ENCODE data around the gene TNFAIP8L1.
"Not testable (repeated sequence)": the region's sequence is repeated elsewhere in the genome, so short reads cannot be mapped to it uniquely, and the experiment has no call there.

DNA sequence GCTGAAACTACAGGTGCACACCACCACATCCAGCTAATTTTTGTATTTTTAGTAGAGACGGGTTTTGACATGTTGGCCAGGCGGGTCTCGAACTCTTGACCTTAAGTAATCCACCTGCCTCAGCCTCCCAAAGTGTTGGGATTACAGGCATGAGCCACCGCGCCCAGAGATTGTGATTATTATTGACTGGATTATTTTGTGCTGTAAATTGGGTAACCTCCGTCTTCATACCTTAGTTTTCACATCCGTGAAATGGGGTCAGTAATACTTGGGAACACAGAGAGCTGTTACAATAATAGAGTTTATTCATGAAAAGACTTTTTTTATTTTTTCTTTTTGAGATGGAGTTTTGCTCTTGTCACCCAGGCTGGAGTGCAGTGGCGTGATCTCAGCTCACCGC lies 44.2 kb upstream of the TNFAIP8L1 start:
- TF ChIP-seq, protein P1, sequence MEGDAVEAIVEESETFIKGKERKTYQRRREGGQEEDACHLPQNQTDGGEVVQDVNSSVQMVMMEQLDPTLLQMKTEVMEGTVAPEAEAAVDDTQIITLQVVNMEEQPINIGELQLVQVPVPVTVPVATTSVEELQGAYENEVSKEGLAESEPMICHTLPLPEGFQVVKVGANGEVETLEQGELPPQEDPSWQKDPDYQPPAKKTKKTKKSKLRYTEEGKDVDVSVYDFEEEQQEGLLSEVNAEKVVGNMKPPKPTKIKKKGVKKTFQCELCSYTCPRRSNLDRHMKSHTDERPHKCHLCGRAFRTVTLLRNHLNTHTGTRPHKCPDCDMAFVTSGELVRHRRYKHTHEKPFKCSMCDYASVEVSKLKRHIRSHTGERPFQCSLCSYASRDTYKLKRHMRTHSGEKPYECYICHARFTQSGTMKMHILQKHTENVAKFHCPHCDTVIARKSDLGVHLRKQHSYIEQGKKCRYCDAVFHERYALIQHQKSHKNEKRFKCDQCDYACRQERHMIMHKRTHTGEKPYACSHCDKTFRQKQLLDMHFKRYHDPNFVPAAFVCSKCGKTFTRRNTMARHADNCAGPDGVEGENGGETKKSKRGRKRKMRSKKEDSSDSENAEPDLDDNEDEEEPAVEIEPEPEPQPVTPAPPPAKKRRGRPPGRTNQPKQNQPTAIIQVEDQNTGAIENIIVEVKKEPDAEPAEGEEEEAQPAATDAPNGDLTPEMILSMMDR (IDR thresholded peaks at IDR 0.05), result not testable (repeated sequence)
- not testable (repeated sequence) for TF ChIP-seq POLR2A, POLR2AphosphoS5 (IDR thresholded peaks at IDR 0.05)
